A549 (cell line): Measurements from ENCODE around the gene SLN.

Experiments used
- CTCF ChIP-seq: fragments of >200 bp; sonication (Bioruptor Twin); formaldehyde crosslinking; IDR thresholded peaks from 3 replicates; pipeline ENCODE4 v1.5.1; 2016
- EHMT2 ChIP-seq: fragments of 200-600 bp; sonication (generic); IDR thresholded peaks from 2 replicates; pipeline ENCODE4 v1.6.1; 2016; ENCODE audit warnings: antibody characterized with exemption, low read depth, mild to moderate bottlenecking, moderate library complexity
- ELK1 ChIP-seq: fragments of 150-350 bp; IDR thresholded peaks from 2 replicates; pipeline ENCODE4 v1.6.1; 2014; ENCODE audit warnings: low read depth, mild to moderate bottlenecking, low read length
- JUNB ChIP-seq: fragments of >200 bp; sonication (Bioruptor Twin); formaldehyde crosslinking; IDR thresholded peaks from 2 replicates; pipeline ENCODE4 v1.6.1; 2016
- MYC ChIP-seq: IDR thresholded peaks from 2 replicates; pipeline ENCODE4 v1.6.1; 2012; ENCODE audit warnings: mild to moderate bottlenecking, inconsistent platforms, low read length, improper control_type of control experiment, borderline replicate concordance
- POLR2A ChIP-seq: IDR thresholded peaks from 2 replicates; pipeline ENCODE4 v1.6.1; 2012; ENCODE audit warnings: mild to moderate bottlenecking, low read length
- REST ChIP-seq: fragments of 200-600 bp; sonication (generic); IDR thresholded peaks from 2 replicates; pipeline ENCODE4 v1.6.1; 2016; ENCODE audit warnings: antibody characterized with exemption, mild to moderate bottlenecking, moderate library complexity
- RFX5 ChIP-seq: fragments of 450-650 bp; IDR thresholded peaks from 2 replicates; pipeline ENCODE4 v1.7.1; 2014; ENCODE audit warnings: antibody characterized with exemption, mild to moderate bottlenecking, moderate library complexity
- RNF2 ChIP-seq: fragments of 200-600 bp; sonication (generic); IDR thresholded peaks from 2 replicates; pipeline ENCODE4 v1.6.1; 2016; ENCODE audit warnings: low read depth, mild to moderate bottlenecking, antibody characterized with exemption, moderate library complexity, borderline replicate concordance
- TP53 ChIP-seq: fragments of 250-450 bp; sonication (Bioruptor Pico); IDR thresholded peaks from 2 replicates; pipeline ENCODE4 v1.5.0; 2021; ENCODE audit warnings: mild to moderate bottlenecking, moderate library complexity

- TF ChIP-seq MYC (no peak), POLR2A (no peak), CTCF (no peak), REST (no peak), ELK1 (no peak), JUNB (no peak), RNF2 (no peak), TP53 (no peak), RFX5 (no peak), EHMT2 (no peak)
Observed at GRCh38 chr11:107731941-107732688, 20.3 kb upstream of the SLN start.
